Chondrocyte (in vitro differentiated cells): ENCODE data around the gene DHX30. TPM values are rescaled to one million over a fixed set of nuclear protein-coding genes. Genes with fewer than 3 reads are reported as not detected.
A peak's percentile ranks its signal among the peaks of the same experiment; 100 is the strongest.

ENCODE experiments used
- DNase-seq: peaks from one replicate; pipeline ENCODE4 v3.0.0; 2021; ENCODE audit warnings: mixed read lengths, low spot score
- H3K27ac Mint-ChIP-seq: one replicate; pipeline ENCODE4 v1.8.0; 2021; ENCODE audit warnings: mild to moderate bottlenecking, moderate library complexity, mixed read lengths; ENCODE audit not compliant: unreplicated experiment
- H3K27me3 Mint-ChIP-seq: 2 replicates; pipeline ENCODE4 v1.8.0; 2021; ENCODE audit warnings: low read depth, mixed read lengths
- H3K36me3 Mint-ChIP-seq: 2 replicates; pipeline ENCODE4 v1.8.0; 2021; ENCODE audit warnings: low read depth, mixed read lengths
- H3K4me1 Mint-ChIP-seq: 2 replicates; pipeline ENCODE4 v1.8.0; 2021; ENCODE audit warnings: low read depth, mild to moderate bottlenecking, mixed read lengths
- H3K4me3 Mint-ChIP-seq: one replicate; pipeline ENCODE4 v1.8.0; 2021; ENCODE audit warnings: mild to moderate bottlenecking, moderate library complexity, mixed read lengths; ENCODE audit not compliant: unreplicated experiment
- H3K9me3 Mint-ChIP-seq: 2 replicates; pipeline ENCODE4 v1.8.0; 2021; ENCODE audit warnings: low read depth, mixed read lengths
- total RNA-seq: library from RNA; stranded (reverse); gene quantifications from 3 replicates; pipeline ENCODE4 v1.2.1, GENCODE V29; 2021
- TF ChIP-seq, protein P1 (sequence below): fragments of 200-600 bp; sonication (generic); IDR thresholded peaks from 2 replicates; pipeline ENCODE4 v1.5.0; 2021; ENCODE audit warnings: antibody characterized with exemption, mild to moderate bottlenecking, moderate library complexity

Gene DHX30
- total RNA-seq, 1 donor from 2014 or later, result 44.8 TPM

DNA sequence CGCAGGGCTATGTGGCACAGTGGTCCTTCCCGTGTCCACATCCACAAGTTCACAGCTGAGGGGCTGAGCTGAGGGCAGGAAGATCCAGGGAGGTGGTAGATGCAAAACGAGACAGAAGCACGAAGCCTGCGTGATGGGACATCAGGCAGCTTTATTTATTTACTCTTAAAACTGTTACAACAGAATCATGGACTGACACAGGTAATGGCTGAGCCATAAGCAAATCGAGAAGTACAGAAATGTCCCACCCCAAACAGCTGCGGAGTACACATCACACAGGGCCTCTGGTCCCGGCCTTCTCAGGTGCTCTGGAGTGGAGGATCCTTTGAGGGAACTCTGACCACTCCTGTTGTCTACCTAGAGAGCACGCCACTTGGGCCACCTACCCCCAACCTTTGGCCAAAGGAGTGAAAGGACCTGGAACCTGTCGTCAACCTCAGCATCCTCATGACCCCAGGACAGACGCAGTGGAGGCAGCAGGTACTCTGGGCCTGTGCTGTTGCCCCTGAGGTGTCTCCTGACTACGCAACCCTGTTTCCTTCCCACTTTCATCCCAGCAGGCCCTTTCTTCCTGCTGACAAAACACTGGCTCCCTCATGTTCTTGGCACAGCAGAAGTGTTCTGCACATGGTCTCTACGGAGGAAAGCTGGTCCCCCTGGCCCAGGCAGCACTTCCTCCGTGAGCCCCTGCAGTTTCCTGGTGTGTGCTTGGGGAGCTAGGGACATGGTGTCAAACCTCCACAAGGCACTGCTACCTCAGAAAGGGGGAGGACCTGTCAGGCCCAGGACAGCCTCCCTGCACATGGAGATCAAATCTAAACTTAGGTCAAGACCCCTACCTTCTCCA, 47.8 kb downstream of the DHX30 start:
- no peaks in the 10 kb centered on the region for H3K27me3 Mint-ChIP-seq
- peak overlapping the region; percentile 70 for H3K27ac Mint-ChIP-seq
- no peak overlapping the region for H3K4me3 Mint-ChIP-seq
- H3K9me3 Mint-ChIP-seq, result no peaks in the 10 kb centered on the region
- H3K36me3 Mint-ChIP-seq, result peaks cover 31% of the 10 kb centered on the region
- DNase-seq, result no peak
- H3K4me1 Mint-ChIP-seq, result no peaks in the 10 kb centered on the region
- TF ChIP-seq, protein P1, sequence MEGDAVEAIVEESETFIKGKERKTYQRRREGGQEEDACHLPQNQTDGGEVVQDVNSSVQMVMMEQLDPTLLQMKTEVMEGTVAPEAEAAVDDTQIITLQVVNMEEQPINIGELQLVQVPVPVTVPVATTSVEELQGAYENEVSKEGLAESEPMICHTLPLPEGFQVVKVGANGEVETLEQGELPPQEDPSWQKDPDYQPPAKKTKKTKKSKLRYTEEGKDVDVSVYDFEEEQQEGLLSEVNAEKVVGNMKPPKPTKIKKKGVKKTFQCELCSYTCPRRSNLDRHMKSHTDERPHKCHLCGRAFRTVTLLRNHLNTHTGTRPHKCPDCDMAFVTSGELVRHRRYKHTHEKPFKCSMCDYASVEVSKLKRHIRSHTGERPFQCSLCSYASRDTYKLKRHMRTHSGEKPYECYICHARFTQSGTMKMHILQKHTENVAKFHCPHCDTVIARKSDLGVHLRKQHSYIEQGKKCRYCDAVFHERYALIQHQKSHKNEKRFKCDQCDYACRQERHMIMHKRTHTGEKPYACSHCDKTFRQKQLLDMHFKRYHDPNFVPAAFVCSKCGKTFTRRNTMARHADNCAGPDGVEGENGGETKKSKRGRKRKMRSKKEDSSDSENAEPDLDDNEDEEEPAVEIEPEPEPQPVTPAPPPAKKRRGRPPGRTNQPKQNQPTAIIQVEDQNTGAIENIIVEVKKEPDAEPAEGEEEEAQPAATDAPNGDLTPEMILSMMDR, result no peak

DNA sequence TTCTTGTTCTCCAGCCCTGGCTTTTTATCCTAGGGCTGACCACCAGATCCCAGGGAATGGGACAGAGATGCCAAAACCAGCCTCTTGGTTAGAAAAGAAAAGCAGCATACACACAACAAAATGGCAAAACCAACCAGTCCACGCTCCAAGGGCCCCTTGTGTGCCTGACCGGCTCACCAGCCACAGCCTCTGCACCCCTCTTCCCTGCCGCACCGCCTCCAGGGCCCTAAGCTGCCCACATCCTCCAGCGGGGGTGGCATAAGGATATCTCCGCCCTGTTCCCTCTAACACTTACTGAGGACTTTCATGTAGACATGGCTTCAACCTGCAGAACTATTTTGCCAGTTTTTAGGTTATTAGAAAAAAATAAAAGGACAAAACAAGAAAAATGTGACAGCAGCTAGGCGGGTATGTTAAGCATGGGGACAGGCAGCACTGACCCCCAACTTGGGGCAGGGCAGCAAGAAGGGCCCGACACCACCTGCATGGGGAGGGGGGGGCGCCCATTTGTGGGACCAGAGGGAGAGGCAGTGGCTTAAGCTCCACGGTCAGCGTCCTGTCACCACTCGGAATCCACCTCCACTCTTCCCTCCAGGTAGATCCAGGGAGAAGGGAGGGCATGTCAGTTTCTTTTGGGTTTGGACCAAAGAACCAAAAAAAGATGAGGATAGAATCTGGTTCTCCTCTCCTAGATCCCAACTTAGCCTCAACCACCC, 49.1 kb downstream of the DHX30 start:
- Mint-ChIP-seq H3K36me3 (peaks cover 36% of the 10 kb centered on the region), H3K27ac (peak overlapping the region; percentile 61), H3K4me3 (no peak overlapping the region), H3K9me3 (no peaks in the 10 kb centered on the region), H3K4me1 (no peaks in the 10 kb centered on the region), H3K27me3 (no peaks in the 10 kb centered on the region)
- no peak for DNase-seq
- TF ChIP-seq, protein P1, result no peak

- DNase-seq, result peak; percentile 73
- TF ChIP-seq, protein P1, result peak; percentile 21
- Mint-ChIP-seq H3K4me1 (no peaks in the 10 kb centered on the region), H3K27me3 (no peaks in the 10 kb centered on the region), H3K4me3 (no peak overlapping the region), H3K27ac (no peak overlapping the region), H3K9me3 (no peaks in the 10 kb centered on the region), H3K36me3 (peaks cover 35% of the 10 kb centered on the region)
Observed at GRCh38 chr3:47852604-47853602, 50.0 kb downstream of the DHX30 start.

DNA sequence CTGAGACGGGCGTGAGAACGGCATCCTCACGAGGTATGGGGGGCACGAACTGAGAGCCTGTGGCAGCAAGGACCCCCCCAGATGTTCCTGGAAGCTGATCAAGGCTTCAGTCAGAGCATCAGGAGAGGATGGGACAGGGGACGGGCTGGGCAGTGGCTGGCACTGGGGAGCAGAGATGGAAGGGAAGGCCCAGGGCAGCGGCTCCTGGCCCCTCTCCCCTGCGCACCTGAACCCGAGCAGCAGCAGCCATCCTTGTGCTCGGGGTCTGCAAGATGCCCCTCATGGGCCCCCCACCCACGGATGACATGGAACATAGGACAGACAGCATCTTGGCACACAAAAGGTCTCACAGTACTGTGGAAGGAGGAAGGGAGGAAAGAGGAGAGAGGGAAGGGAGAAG, 51.3 kb downstream of the DHX30 start:
- Mint-ChIP-seq H3K4me3 (no peak overlapping the region), H3K27ac (no peak overlapping the region), H3K36me3 (peaks cover 35% of the 10 kb centered on the region), H3K27me3 (no peaks in the 10 kb centered on the region), H3K4me1 (no peaks in the 10 kb centered on the region), H3K9me3 (no peaks in the 10 kb centered on the region)
- DNase-seq, result no peak
- TF ChIP-seq, protein P1, result no peak
